ENCODE results near the gene RPL37A. TPM values are rescaled to one million over a fixed set of nuclear protein-coding genes. Genes with fewer than 3 reads are reported as not detected.
A peak's percentile ranks its signal among the peaks of the same experiment; 100 is the strongest.

Gene RPL37A
- total RNA-seq, 2 experiments from 2014 or later = 4,110 to 4,316 TPM

- no peak for TF ChIP-seq CTCF (IDR thresholded peaks at IDR 0.05)
- Mint-ChIP-seq H3K27me3 (no peaks in the 10 kb centered on the region), H3K4me3 (peak overlapping the region; percentile 85), H3K27ac (peak overlapping the region; percentile 95), H3K36me3 (ENCODE audit: low read depth) (peaks cover 49% of the 10 kb centered on the region), H3K4me1 (ENCODE audit: low read depth) (peaks cover 47% of the 10 kb centered on the region), H3K9me3 (no peaks in the 10 kb centered on the region)
- intact Hi-C loops (cut with micrococcal nuclease) = loop anchor here (5.0 to 10.0 kb wide), 2 partner anchors 86 to 383 kb away; partner anchors contain the start of gene SMARCAL1
- ChIA-PET POLR2A (interaction anchor here (0.8 to 2.2 kb wide), 7 partner anchors 10 to 327 kb away, joined by 3 to 16 read pairs (median 7); no protein-coding TSS in a partner anchor), CTCF (interaction anchor here (1.1 to 1.8 kb wide), 4 partner anchors 11 to 388 kb away, joined by 3 to 7 read pairs (median 4); no protein-coding TSS in a partner anchor)
- ATAC-seq = no peak
- DNase-seq = no peak
Observed at GRCh38 chr2:216498070-216498378, 620 bp upstream of the RPL37A start.

- Mint-ChIP-seq H3K9me3 (no peaks in the 10 kb centered on the region), H3K27me3 (no peaks in the 10 kb centered on the region), H3K4me1 (ENCODE audit: low read depth) (peaks cover 52% of the 10 kb centered on the region), H3K4me3 (peak overlapping the region; percentile 85), H3K27ac (peak overlapping the region; percentile 95), H3K36me3 (ENCODE audit: low read depth) (peaks cover 66% of the 10 kb centered on the region)
- no peak for TF ChIP-seq CTCF (IDR thresholded peaks at IDR 0.05)
- POLR2A ChIA-PET = interaction anchor here (1.6 kb wide), 1 partner anchor 25 kb away, joined by 6 read pairs; no protein-coding TSS in a partner anchor
- intact Hi-C loops (cut with micrococcal nuclease) = loop anchor here (5.0 to 10.0 kb wide), 2 partner anchors 87 to 385 kb away; partner anchors contain the start of gene SMARCAL1
- CTCF ChIA-PET = no interaction called here
- ATAC-seq = no peak
- DNase-seq = no peak
Observed at GRCh38 chr2:216499641-216500218, 1.1 kb downstream of the RPL37A start.

- DNase-seq (no peak), ATAC-seq (no peak)
- Mint-ChIP-seq H3K9me3 (no peaks in the 10 kb centered on the region), H3K4me1 (ENCODE audit: low read depth) (peaks cover 55% of the 10 kb centered on the region), H3K4me3 (peak overlapping the region; percentile 85), H3K27me3 (no peaks in the 10 kb centered on the region), H3K27ac (peak overlapping the region; percentile 95), H3K36me3 (ENCODE audit: low read depth) (peaks cover 74% of the 10 kb centered on the region)
- no peak for TF ChIP-seq CTCF (IDR thresholded peaks at IDR 0.05)
- CTCF ChIA-PET = interaction anchor here (0.6 kb wide), 1 partner anchor 35 kb away, joined by 3 read pairs; no protein-coding TSS in a partner anchor
- intact Hi-C loops (cut with micrococcal nuclease) = no loop called here
- POLR2A ChIA-PET = interaction anchor here (1.0 to 1.8 kb wide), 3 partner anchors 135 to 417 kb away, joined by 3 to 4 read pairs (median 3); no protein-coding TSS in a partner anchor
Observed at GRCh38 chr2:216500572-216500971, 1.9 kb downstream of the RPL37A start.

- CTCF ChIA-PET = no interaction called here
- POLR2A ChIA-PET = interaction anchor here (1.8 to 2.0 kb wide), 2 partner anchors 84 to 418 kb away, joined by 3 to 5 read pairs; no protein-coding TSS in a partner anchor
- no peak for DNase-seq
- Mint-ChIP-seq H3K4me1 (ENCODE audit: low read depth) (peaks cover 51% of the 10 kb centered on the region), H3K27me3 (no peaks in the 10 kb centered on the region), H3K9me3 (no peaks in the 10 kb centered on the region), H3K36me3 (ENCODE audit: low read depth) (peaks cover 84% of the 10 kb centered on the region), H3K4me3 (peak overlapping the region; percentile 85), H3K27ac (no peak overlapping the region)
- no peak for TF ChIP-seq CTCF (IDR thresholded peaks at IDR 0.05)
- no peak for ATAC-seq
- intact Hi-C loops (cut with micrococcal nuclease) = no loop called here
Observed at GRCh38 chr2:216501854-216502253, 3.2 kb downstream of the RPL37A start.

Data from activated CD8-positive, alpha-beta T cell treated with anti-CD3 and anti-CD28 coated beads for 36 hours (primary cell).